ENCODE measurements around the gene DACH1.
"Not testable (repeated sequence)": the region's sequence is repeated elsewhere in the genome, so short reads cannot be mapped to it uniquely, and the experiment has no call there.

DACH1 gene

GRCh38 chr13:71786875-71787274, 80.1 kb downstream of the DACH1 start:
- no peak overlapping the region for H3K4me3 ChIP-seq
- no peaks in the 10 kb centered on the region for H3K4me1 ChIP-seq
- no peak overlapping the region for H3K4me2 ChIP-seq
- H3K9ac ChIP-seq = no peak overlapping the region
- no peak overlapping the region for H3K27ac ChIP-seq
- no peaks in the 10 kb centered on the region for H3K9me3 ChIP-seq
- no peaks in the 10 kb centered on the region for H3K27me3 ChIP-seq
- TF ChIP-seq Cebpa-rat (IDR thresholded peaks at IDR 0.05) = no peak
- no peaks in the 10 kb centered on the region for H4K20me1 ChIP-seq
- no peaks in the 10 kb centered on the region for H3K36me3 ChIP-seq

- Histone ChIP-seq H3K9ac (no peak overlapping the region), H3K4me3 (no peak overlapping the region), H3K27ac (no peak overlapping the region), H3K9me3 (no peaks in the 10 kb centered on the region), H3K4me2 (no peak overlapping the region), H3K36me3 (no peaks in the 10 kb centered on the region), H3K4me1 (no peaks in the 10 kb centered on the region), H3K27me3 (no peaks in the 10 kb centered on the region), H4K20me1 (no peaks in the 10 kb centered on the region)
- TF ChIP-seq Cebpa-rat (IDR thresholded peaks at IDR 0.05) = no peak
Measured at GRCh38 chr13:71785361-71785760, 81.6 kb downstream of the DACH1 start.

- Histone ChIP-seq H3K4me3 (no peak overlapping the region), H4K20me1 (no peaks in the 10 kb centered on the region), H3K36me3 (no peaks in the 10 kb centered on the region), H3K27me3 (no peaks in the 10 kb centered on the region), H3K4me2 (no peak overlapping the region), H3K9me3 (no peaks in the 10 kb centered on the region), H3K27ac (no peak overlapping the region), H3K4me1 (no peaks in the 10 kb centered on the region), H3K9ac (no peak overlapping the region)
- TF ChIP-seq Cebpa-rat (IDR thresholded peaks at IDR 0.05) = no peak
Measured at GRCh38 chr13:71780546-71780945, 86.5 kb downstream of the DACH1 start.

- not testable (repeated sequence) for H3K9ac ChIP-seq, H4K20me1 ChIP-seq, H3K27me3 ChIP-seq, H3K4me2 ChIP-seq, H3K4me3 ChIP-seq, H3K27ac ChIP-seq, H3K4me1 ChIP-seq, H3K36me3 ChIP-seq, H3K9me3 ChIP-seq
Measured at GRCh38 chr13:71778998-71779397, 88.0 kb downstream of the DACH1 start.

GRCh38 chr13:71775966-71776365, 91.0 kb downstream of the DACH1 start:
- no peak overlapping the region for H3K4me2 ChIP-seq

GRCh38 chr13:71774863-71775262, 92.1 kb downstream of the DACH1 start:
- no peak for TF ChIP-seq Cebpa-rat (IDR thresholded peaks at IDR 0.05)

More at GRCh38 chr13:71775966-71776365, 91.0 kb downstream of the DACH1 start:
- H3K27ac ChIP-seq = no peak overlapping the region
- H3K4me3 ChIP-seq = no peak overlapping the region
- H3K27me3 ChIP-seq = no peaks in the 10 kb centered on the region
- no peak for TF ChIP-seq Cebpa-rat (IDR thresholded peaks at IDR 0.05)
- no peaks in the 10 kb centered on the region for H4K20me1 ChIP-seq
- H3K4me1 ChIP-seq = no peaks in the 10 kb centered on the region
- H3K9me3 ChIP-seq = no peaks in the 10 kb centered on the region
- no peaks in the 10 kb centered on the region for H3K36me3 ChIP-seq
- H3K9ac ChIP-seq = no peak overlapping the region

GRCh38 chr13:71773531-71773930, 93.5 kb downstream of the DACH1 start:
- no peak overlapping the region for H3K9ac ChIP-seq
- H3K9me3 ChIP-seq = no peaks in the 10 kb centered on the region
- no peak overlapping the region for H3K4me3 ChIP-seq
- no peak overlapping the region for H3K4me2 ChIP-seq
- no peaks in the 10 kb centered on the region for H4K20me1 ChIP-seq
- no peak for TF ChIP-seq Cebpa-rat (IDR thresholded peaks at IDR 0.05)
- no peaks in the 10 kb centered on the region for H3K36me3 ChIP-seq
- no peaks in the 10 kb centered on the region for H3K4me1 ChIP-seq
- H3K27me3 ChIP-seq = no peaks in the 10 kb centered on the region
- H3K27ac ChIP-seq = no peak overlapping the region

More at GRCh38 chr13:71774863-71775262, 92.1 kb downstream of the DACH1 start:
- Histone ChIP-seq H4K20me1 (no peaks in the 10 kb centered on the region), H3K9me3 (no peaks in the 10 kb centered on the region), H3K27me3 (no peaks in the 10 kb centered on the region), H3K27ac (no peak overlapping the region), H3K36me3 (no peaks in the 10 kb centered on the region), H3K4me3 (no peak overlapping the region), H3K9ac (no peak overlapping the region), H3K4me1 (no peaks in the 10 kb centered on the region), H3K4me2 (no peak overlapping the region)

GRCh38 chr13:71772361-71772760, 94.6 kb downstream of the DACH1 start:
- TF ChIP-seq Cebpa-rat (IDR thresholded peaks at IDR 0.05) = no peak
- H3K4me1 ChIP-seq = no peaks in the 10 kb centered on the region
- H3K27me3 ChIP-seq = no peaks in the 10 kb centered on the region
- no peak overlapping the region for H3K9ac ChIP-seq
- H3K4me3 ChIP-seq = no peak overlapping the region
- no peak overlapping the region for H3K4me2 ChIP-seq
- no peaks in the 10 kb centered on the region for H3K9me3 ChIP-seq
- no peaks in the 10 kb centered on the region for H4K20me1 ChIP-seq
- no peaks in the 10 kb centered on the region for H3K36me3 ChIP-seq
- no peak overlapping the region for H3K27ac ChIP-seq

GRCh38 chr13:71771144-71771543, 95.9 kb downstream of the DACH1 start:
- H3K27me3 ChIP-seq = no peaks in the 10 kb centered on the region
- no peak overlapping the region for H3K4me3 ChIP-seq
- H3K9ac ChIP-seq = no peak overlapping the region
- no peak overlapping the region for H3K27ac ChIP-seq
- H4K20me1 ChIP-seq = no peaks in the 10 kb centered on the region
- no peak for TF ChIP-seq Cebpa-rat (IDR thresholded peaks at IDR 0.05)
- H3K4me1 ChIP-seq = no peaks in the 10 kb centered on the region
- H3K4me2 ChIP-seq = no peak overlapping the region
- no peaks in the 10 kb centered on the region for H3K36me3 ChIP-seq
- H3K9me3 ChIP-seq = no peaks in the 10 kb centered on the region

- H3K27ac ChIP-seq = no peak overlapping the region
- no peaks in the 10 kb centered on the region for H3K9me3 ChIP-seq
- no peak overlapping the region for H3K4me2 ChIP-seq
- no peaks in the 10 kb centered on the region for H3K4me1 ChIP-seq
- H4K20me1 ChIP-seq = no peaks in the 10 kb centered on the region
- no peaks in the 10 kb centered on the region for H3K36me3 ChIP-seq
- no peaks in the 10 kb centered on the region for H3K27me3 ChIP-seq
- H3K9ac ChIP-seq = no peak overlapping the region
- H3K4me3 ChIP-seq = no peak overlapping the region
- TF ChIP-seq Cebpa-rat (IDR thresholded peaks at IDR 0.05) = no peak
Measured at GRCh38 chr13:71770710-71771109, 96.3 kb downstream of the DACH1 start.

GRCh38 chr13:71768881-71769280, 98.1 kb downstream of the DACH1 start:
- Histone ChIP-seq H3K4me3 (no peak overlapping the region), H3K4me1 (no peaks in the 10 kb centered on the region), H4K20me1 (no peaks in the 10 kb centered on the region), H3K9ac (no peak overlapping the region), H3K4me2 (no peak overlapping the region), H3K27ac (no peak overlapping the region), H3K9me3 (no peaks in the 10 kb centered on the region), H3K36me3 (no peaks in the 10 kb centered on the region), H3K27me3 (no peaks in the 10 kb centered on the region)
- TF ChIP-seq Cebpa-rat (IDR thresholded peaks at IDR 0.05) = no peak
